MM.1S (cell line): ENCODE measurements around the gene EMID1.

Experiments
- DNase-seq: peaks from one replicate; pipeline ENCODE4 v3.0.0-alpha.2; 2015
- H2AFZ ChIP-seq: fragments of 300-600 bp; sonication (generic); 2 replicates; pipeline ENCODE4 v1.6.0; 2016; ENCODE audit warnings: antibody characterized with exemption, low read length
- H3F3A ChIP-seq: fragments of 300-600 bp; sonication (generic); 2 replicates; pipeline ENCODE4 v1.6.1; 2016; ENCODE audit warnings: mild to moderate bottlenecking, antibody characterized with exemption, low read length, moderate library complexity, mixed read lengths; ENCODE audit not compliant: insufficient read depth
- H3K27ac ChIP-seq: fragments of 300-600 bp; sonication (generic); 2 replicates; pipeline ENCODE4 v1.5.1; 2016; ENCODE audit warnings: mild to moderate bottlenecking, low read length
- H3K27me3 ChIP-seq: fragments of 300-600 bp; sonication (generic); replicated peaks from 2 replicates; pipeline ENCODE4 v1.6.0; 2016; ENCODE audit warnings: low read length; ENCODE audit not compliant: insufficient read depth
- H3K36me3 ChIP-seq: fragments of 300-600 bp; sonication (generic); replicated peaks from 2 replicates; pipeline ENCODE4 v1.6.1; 2016; ENCODE audit warnings: mild to moderate bottlenecking, low read length, mixed read lengths; ENCODE audit not compliant: insufficient read depth
- H3K4me1 ChIP-seq: fragments of 300-600 bp; sonication (generic); 2 replicates; pipeline ENCODE4 v1.6.1; 2016; ENCODE audit warnings: low read length, mixed read lengths
- H3K4me2 ChIP-seq: fragments of 300-600 bp; sonication (generic); 2 replicates; pipeline ENCODE4 v1.6.0; 2016; ENCODE audit warnings: low read depth, low read length
- H3K4me3 ChIP-seq: fragments of 300-600 bp; sonication (generic); 2 replicates; pipeline ENCODE4 v1.5.1; 2016; ENCODE audit warnings: low read length, mixed read lengths
- H3K79me2 ChIP-seq: fragments of 300-600 bp; sonication (generic); 2 replicates; pipeline ENCODE4 v1.6.1; 2016; ENCODE audit warnings: mixed run types, low read length, mixed read lengths
- H3K9ac ChIP-seq: fragments of 300-600 bp; sonication (generic); 2 replicates; pipeline ENCODE4 v1.6.1; 2016; ENCODE audit warnings: low read length, mixed read lengths
- H3K9me2 ChIP-seq: fragments of 300-600 bp; sonication (generic); replicated peaks from 2 replicates; pipeline ENCODE4 v1.6.1; 2016; ENCODE audit warnings: mild to moderate bottlenecking, low read length, mixed read lengths; ENCODE audit not compliant: insufficient read depth
- H3K9me3 ChIP-seq: fragments of 300-600 bp; sonication (generic); replicated peaks from 2 replicates; pipeline ENCODE4 v1.6.1; 2016; ENCODE audit warnings: mild to moderate bottlenecking, low read length, mixed read lengths; ENCODE audit not compliant: insufficient read depth
- H4K20me1 ChIP-seq: fragments of 300-600 bp; sonication (generic); 2 replicates; pipeline ENCODE4 v1.6.1; 2016; ENCODE audit warnings: mild to moderate bottlenecking, low read length, moderate library complexity, mixed read lengths; ENCODE audit not compliant: insufficient read depth
- CTCF ChIP-seq: fragments of 300-600 bp; sonication (generic); IDR thresholded peaks from 2 replicates; pipeline ENCODE4 v1.5.1; 2016; ENCODE audit warnings: antibody characterized with exemption, low read length, mixed read lengths
- EZH2 ChIP-seq: fragments of 300-600 bp; sonication (generic); optimal IDR thresholded peaks from 2 replicates; pipeline ENCODE3; 2017; ENCODE audit warnings: low read depth, mild to moderate bottlenecking, antibody characterized with exemption, low read length, mixed read lengths
- EZH2phosphoT487 ChIP-seq: fragments of 300-600 bp; sonication (generic); IDR thresholded peaks from 2 replicates; pipeline ENCODE4 v1.6.1; 2018; ENCODE audit warnings: antibody characterized with exemption, low read length

The EMID1 gene

GRCh38 chr22:29225422-29226090 lies 19.9 kb downstream of the EMID1 start:
- DNase-seq: no peak
- no peaks in the 10 kb centered on the region for H4K20me1 ChIP-seq
- no peaks in the 10 kb centered on the region for H3K79me2 ChIP-seq
- TF ChIP-seq EZH2 (no peak), CTCF (no peak), EZH2phosphoT487 (no peak)
- H3K27ac ChIP-seq: no peak overlapping the region
- no peak overlapping the region for H3K9ac ChIP-seq
- no peaks in the 10 kb centered on the region for H3K27me3 ChIP-seq
- no peak overlapping the region for H3K4me2 ChIP-seq
- H3K4me1 ChIP-seq: no peaks in the 10 kb centered on the region
- H3K9me2 ChIP-seq: no peaks in the 10 kb centered on the region
- H3K36me3 ChIP-seq: no peaks in the 10 kb centered on the region
- H3K4me3 ChIP-seq: no peak overlapping the region
- no peaks in the 10 kb centered on the region for H3F3A ChIP-seq
- no peak overlapping the region for H2AFZ ChIP-seq
- no peaks in the 10 kb centered on the region for H3K9me3 ChIP-seq

GRCh38 chr22:29226351-29226981 lies 20.8 kb downstream of the EMID1 start:
- no peak overlapping the region for H3K27ac ChIP-seq

GRCh38 chr22:29230972-29231875 lies 25.5 kb downstream of the EMID1 start:
- Histone ChIP-seq H3K27me3 (no peaks in the 10 kb centered on the region), H4K20me1 (no peaks in the 10 kb centered on the region), H3K9ac (no peak overlapping the region), H3K9me3 (no peaks in the 10 kb centered on the region), H3K4me1 (no peaks in the 10 kb centered on the region), H3K4me3 (no peak overlapping the region), H3K27ac (no peak overlapping the region), H2AFZ (no peak overlapping the region), H3K4me2 (no peak overlapping the region), H3K9me2 (no peaks in the 10 kb centered on the region), H3F3A (no peaks in the 10 kb centered on the region), H3K36me3 (no peaks in the 10 kb centered on the region), H3K79me2 (no peaks in the 10 kb centered on the region)
- no peak for DNase-seq
- no peak for TF ChIP-seq EZH2phosphoT487
- no peak for TF ChIP-seq CTCF
- no peak for TF ChIP-seq EZH2

More at GRCh38 chr22:29226351-29226981, 20.8 kb downstream of the EMID1 start:
- Histone ChIP-seq H2AFZ (no peak overlapping the region), H3K27me3 (no peaks in the 10 kb centered on the region), H3K4me3 (no peak overlapping the region), H3F3A (no peaks in the 10 kb centered on the region), H3K9me3 (no peaks in the 10 kb centered on the region), H3K36me3 (no peaks in the 10 kb centered on the region), H3K4me2 (no peak overlapping the region), H3K4me1 (no peaks in the 10 kb centered on the region), H3K9ac (no peak overlapping the region), H3K79me2 (no peaks in the 10 kb centered on the region), H3K9me2 (no peaks in the 10 kb centered on the region), H4K20me1 (no peaks in the 10 kb centered on the region)
- no peak for TF ChIP-seq CTCF
- DNase-seq: no peak
